H1 (cell line): Measurements from ENCODE around the gene CROCC. TPM values are rescaled to one million over a fixed set of nuclear protein-coding genes. Genes with fewer than 3 reads are reported as not detected.

Source experiments
- CTCF ChIA-PET: fragments of 300-600 bp; sonication (Branson Sonifier 250); formaldehyde crosslinking; loops from one replicate; lab custom pipeline; 2021; ENCODE audit not compliant: partially characterized antibody; lab: Charles Lee
- POLR2A ChIA-PET: fragments of 300-600 bp; sonication (Branson Sonifier 250); formaldehyde crosslinking; loops from one replicate; lab custom pipeline; 2021; ENCODE audit warnings: inconsistent platforms; ENCODE audit not compliant: partially characterized antibody; lab: Charles Lee
- DNase-seq, 2 experiments: peaks; one replicate each; pipeline versions ENCODE4 v3.0.0 to v3.0.0-alpha.2; 2010 to 2022; ENCODE audit warnings: low spot score in 2 of 2, low read depth in 1 of 2, mixed read lengths in 1 of 2
- FAIRE-seq: peaks from 2 replicates; lab custom pipeline; 2011; peaks lifted over from hg19 to GRCh38; lab: Jason Lieb, UNC
- H2AFZ ChIP-seq: 2 replicates; pipeline ENCODE4 v1.8.1; 2012; ENCODE audit warnings: low read length, inconsistent platforms
- H2AK5ac ChIP-seq: 2 replicates; pipeline ENCODE4 v1.6.1; 2013; ENCODE audit warnings: low read depth, low read length
- H2BK120ac ChIP-seq: replicated peaks from 2 replicates; pipeline ENCODE3; 2013; ENCODE audit warnings: low read depth, low read length, inconsistent platforms
- H2BK12ac ChIP-seq: 2 replicates; pipeline ENCODE4 v1.6.1; 2013; ENCODE audit warnings: low read depth, low read length
- H2BK15ac ChIP-seq: 2 replicates; pipeline ENCODE4 v1.6.1; 2013; ENCODE audit warnings: low read length
- H2BK20ac ChIP-seq: 2 replicates; pipeline ENCODE4 v1.6.1; 2013; ENCODE audit warnings: low read length
- H2BK5ac ChIP-seq: 2 replicates; pipeline ENCODE4 v1.6.1; 2013; ENCODE audit warnings: low read depth, low read length
- H3K14ac ChIP-seq: 2 replicates; pipeline ENCODE4 v1.6.1; 2013; ENCODE audit warnings: inconsistent platforms; ENCODE audit not compliant: insufficient read length
- H3K18ac ChIP-seq: 2 replicates; pipeline ENCODE4 v1.6.1; 2013; ENCODE audit warnings: low read length; ENCODE audit errors: extremely low read depth
- H3K23ac ChIP-seq: 2 replicates; pipeline ENCODE4 v1.6.1; 2013; ENCODE audit warnings: inconsistent platforms; ENCODE audit not compliant: insufficient read length
- H3K23me2 ChIP-seq: 2 replicates; pipeline ENCODE4 v1.6.1; 2013; ENCODE audit warnings: low read depth, low read length
- H3K27ac ChIP-seq: 2 replicates; pipeline ENCODE4 v1.6.1; 2011; ENCODE audit warnings: low read depth, low read length, inconsistent platforms
- H3K27me3 ChIP-seq, 4 experiments: replicated peaks in 1 of 4; 1 replicate in 1 of 4; 2 replicates in 3 of 4; pipeline versions ENCODE4 v1.6.1 to v1.8.1; 2011 to 2013; ENCODE audit warnings: low read length in 3 of 4, mild to moderate bottlenecking in 3 of 4, inconsistent platforms in 2 of 4, mixed read lengths in 2 of 4, moderate library complexity in 1 of 4; ENCODE audit not compliant: control insufficient read depth in 3 of 4, insufficient read depth in 3 of 4; ENCODE audit errors: extremely low read depth in 1 of 4
- H3K36me3 ChIP-seq, 4 experiments: 2 replicates each; pipeline versions ENCODE4 v1.6.1 to v1.8.1; 2011 to 2013; ENCODE audit warnings: mild to moderate bottlenecking in 4 of 4, low read length in 3 of 4, moderate library complexity in 2 of 4, control low read depth in 1 of 4, inconsistent platforms in 1 of 4; ENCODE audit not compliant: insufficient read depth in 4 of 4, control insufficient read depth in 2 of 4
- H3K4ac ChIP-seq: replicated peaks from 2 replicates; pipeline ENCODE3; 2013; ENCODE audit warnings: low read length, low read depth, mixed read lengths, inconsistent platforms; ENCODE audit not compliant: insufficient read length
- H3K4me1 ChIP-seq, 4 experiments: replicated peaks in 1 of 4; 1 replicate in 1 of 4; 2 replicates in 3 of 4; pipeline versions ENCODE4 v1.6.1 to v1.8.1; 2011 to 2013; ENCODE audit warnings: low read length in 3 of 4, inconsistent platforms in 2 of 4, mixed read lengths in 1 of 4; ENCODE audit not compliant: insufficient read depth in 4 of 4, control insufficient read depth in 3 of 4
- H3K4me2 ChIP-seq, 2 experiments: 2 replicates each; pipeline versions ENCODE4 v1.6.1 to v1.8.1; 2011 to 2013; ENCODE audit warnings: low read depth in 2 of 2, low read length in 2 of 2, control low read depth in 1 of 2, inconsistent platforms in 1 of 2, mild to moderate bottlenecking in 1 of 2; ENCODE audit not compliant: insufficient read depth in 1 of 2
- H3K4me3 ChIP-seq, 4 experiments: fragments of 200-600, 300-600 bp in 1 of 4; sonication (generic), shearing (Covaris generic), sonication (Bioruptor Twin) in 1 of 4; 2 replicates each; pipeline versions ENCODE4 v1.5.1 to v1.8.1; 2011 to 2016; ENCODE audit warnings: low read length in 4 of 4, low read depth in 3 of 4, control low read depth in 2 of 4, inconsistent platforms in 2 of 4, mild to moderate bottlenecking in 2 of 4, mixed read lengths in 1 of 4, moderate library complexity in 1 of 4; ENCODE audit not compliant: insufficient read depth in 2 of 4; ENCODE audit errors: extremely low read depth in 1 of 4
- H3K56ac ChIP-seq: replicated peaks from 2 replicates; pipeline ENCODE3; 2013; ENCODE audit warnings: low read depth, mild to moderate bottlenecking, mixed read lengths, low read length, inconsistent platforms; ENCODE audit not compliant: insufficient read length
- H3K79me1 ChIP-seq: 2 replicates; pipeline ENCODE4 v1.6.1; 2013; ENCODE audit warnings: low read depth, low read length, control low read depth
- H3K79me2 ChIP-seq, 2 experiments: 2 replicates each; pipeline versions ENCODE4 v1.6.1 to v1.8.1; 2012 to 2013; ENCODE audit warnings: low read length in 2 of 2, mild to moderate bottlenecking in 2 of 2, inconsistent platforms in 1 of 2; ENCODE audit not compliant: insufficient read depth in 2 of 2, control insufficient read depth in 1 of 2
- H3K9ac ChIP-seq, 4 experiments: replicated peaks in 1 of 4; 1 replicate in 1 of 4; 2 replicates in 3 of 4; pipeline versions ENCODE4 v1.6.1 to v1.8.1; 2011 to 2013; ENCODE audit warnings: low read depth in 3 of 4, low read length in 3 of 4, control low read depth in 2 of 4, mild to moderate bottlenecking in 2 of 4, moderate library complexity in 2 of 4, inconsistent platforms in 1 of 4; ENCODE audit errors: extremely low read depth in 1 of 4
- H3K9me3 ChIP-seq, 2 experiments: 2 replicates each; pipeline versions ENCODE4 v1.6.1 to v1.8.1; 2012 to 2013; ENCODE audit warnings: mild to moderate bottlenecking in 2 of 2, moderate library complexity in 2 of 2, control low read depth in 1 of 2, inconsistent platforms in 1 of 2, low read depth in 1 of 2, low read length in 1 of 2, mixed read lengths in 1 of 2; ENCODE audit not compliant: insufficient read depth in 2 of 2
- H4K20me1 ChIP-seq, 2 experiments: replicated peaks in 1 of 2; 2 replicates each; pipeline versions ENCODE3 to v1.8.1; 2011 to 2013; ENCODE audit warnings: inconsistent platforms in 2 of 2, low read length in 2 of 2, mild to moderate bottlenecking in 1 of 2; ENCODE audit not compliant: insufficient read depth in 2 of 2, control insufficient read depth in 1 of 2
- H4K5ac ChIP-seq: 2 replicates; pipeline ENCODE4 v1.6.1; 2013; ENCODE audit warnings: low read length, low read depth, mixed read lengths, inconsistent platforms; ENCODE audit not compliant: insufficient read length
- H4K8ac ChIP-seq: 2 replicates; pipeline ENCODE4 v1.8.0; 2013; ENCODE audit warnings: mild to moderate bottlenecking, moderate library complexity, low read length, inconsistent platforms; ENCODE audit not compliant: insufficient read depth; ENCODE audit errors: extremely low read depth
- H4K91ac ChIP-seq: replicated peaks from 2 replicates; pipeline ENCODE3; 2013; ENCODE audit warnings: low read length, mixed read lengths, inconsistent platforms; ENCODE audit not compliant: insufficient read length
- CTCF ChIP-seq, 3 experiments: IDR thresholded peaks; 1 replicate in 2 of 3; 2 replicates in 1 of 3; pipeline versions ENCODE4 v1.5.1 to v1.6.1; 2011; ENCODE audit warnings: low read length in 3 of 3, mild to moderate bottlenecking in 3 of 3, inconsistent platforms in 2 of 3, low read depth in 1 of 3, moderate library complexity in 1 of 3; ENCODE audit not compliant: insufficient read depth in 1 of 3; ENCODE audit errors: control extremely low read depth in 1 of 3
- E2F6 ChIP-seq: IDR thresholded peaks from 2 replicates; pipeline ENCODE4 v1.6.1; 2012; ENCODE audit warnings: inconsistent platforms
- EP300 ChIP-seq, 2 experiments: IDR thresholded peaks; 1 replicate in 1 of 2; 2 replicates in 1 of 2; pipeline ENCODE4 v1.6.1; 2011 to 2012; ENCODE audit warnings: low read depth in 2 of 2, low read length in 2 of 2, mild to moderate bottlenecking in 2 of 2, borderline replicate concordance in 1 of 2, inconsistent platforms in 1 of 2, moderate library complexity in 1 of 2
- NRF1 ChIP-seq: IDR thresholded peaks from 2 replicates; pipeline ENCODE4 v1.6.1; 2011; ENCODE audit warnings: mild to moderate bottlenecking, low read depth, low read length, improper control_type of control experiment
- PHF8 ChIP-seq: fragments of 200-600 bp; sonication (generic); conservative IDR thresholded peaks from 2 replicates; pipeline ENCODE4 v1.7.1; 2012; ENCODE audit warnings: low read depth, mild to moderate bottlenecking, inconsistent platforms, low read length, moderate library complexity
- POLR2A ChIP-seq, 2 experiments: IDR thresholded peaks; 1 replicate in 1 of 2; 2 replicates in 1 of 2; pipeline ENCODE4 v1.6.1; 2011; ENCODE audit warnings: low read depth in 2 of 2, low read length in 2 of 2, mild to moderate bottlenecking in 2 of 2; ENCODE audit errors: control extremely low read depth in 1 of 2
- POLR2AphosphoS5 ChIP-seq: IDR thresholded peaks from 2 replicates; pipeline ENCODE4 v1.6.1; 2011; ENCODE audit warnings: low read depth, low read length
- POU5F1 ChIP-seq: IDR thresholded peaks from 2 replicates; pipeline ENCODE4 v1.6.1; 2011; ENCODE audit warnings: low read depth, mild to moderate bottlenecking, low read length, moderate library complexity
- SIRT6 ChIP-seq: IDR thresholded peaks from one replicate; pipeline ENCODE4 v1.7.1; 2012; ENCODE audit warnings: low read length, inconsistent platforms
- SP2 ChIP-seq: IDR thresholded peaks from 2 replicates; pipeline ENCODE4 v1.6.1; 2012; ENCODE audit warnings: mild to moderate bottlenecking, low read length, inconsistent platforms
- SP4 ChIP-seq: IDR thresholded peaks from 2 replicates; pipeline ENCODE4 v1.6.1; 2012; ENCODE audit warnings: low read length, inconsistent platforms
- TEAD4 ChIP-seq: IDR thresholded peaks from 2 replicates; pipeline ENCODE4 v1.6.1; 2012; ENCODE audit warnings: low read depth, low read length, inconsistent platforms, mixed read lengths
- whole genome bisulfite sequencing, 2 experiments: shearing (Covaris generic) in 1 of 2; methylation state at CpG; one replicate each; pipeline versions ENCODE4 v1.1.6 to v1.1.7; 2013 to 2015; ENCODE audit warnings: low lambda C conversion rate in 2 of 2, mixed read lengths in 2 of 2, inconsistent platforms in 1 of 2, low coverage in 1 of 2, missing lambda C conversion rate in 1 of 2; ENCODE audit not compliant: insufficient replicate concordance in 2 of 2, insufficient coverage in 1 of 2, insufficient read length in 1 of 2; ENCODE audit errors: extremely low coverage in 1 of 2, missing lambda C conversion rate in 1 of 2; 5-methylcytosine and 5-hydroxymethylcytosine counted together
- polyA plus RNA-seq, 7 experiments: library from polyadenylated mRNA; depleted of rRNA in 3 of 7; stranded (reverse) in 5 of 7; unstranded in 2 of 7; fragments of >200 nt in 5 of 7; fragments of 200-250 nt in 2 of 7; gene quantifications; 1 replicate in 5 of 7; 2 replicates in 1 of 7; 4 replicates in 1 of 7; pipeline versions ENCODE4 v1.2.1 to v1.2.3, GENCODE V29; 2011 to 2013; ENCODE audit warnings: missing spikeins in 2 of 7, mixed read lengths in 2 of 7
- total RNA-seq: library from RNA; stranded (reverse); fragmentation: NEBNext Ultra II Directional; extraction: Animal tissue kit (Norgen Biotek cat#: 25700); gene quantifications from 2 replicates; pipeline ENCODE4 v1.2.1, GENCODE V29; 2021

Gene CROCC
- total and polyA plus RNA-seq, 2 of the 8 experiments (the other 6 are each of a cell fraction or from before 2014, with no cell fraction given), result 12.1 to 39.5 TPM

DNA sequence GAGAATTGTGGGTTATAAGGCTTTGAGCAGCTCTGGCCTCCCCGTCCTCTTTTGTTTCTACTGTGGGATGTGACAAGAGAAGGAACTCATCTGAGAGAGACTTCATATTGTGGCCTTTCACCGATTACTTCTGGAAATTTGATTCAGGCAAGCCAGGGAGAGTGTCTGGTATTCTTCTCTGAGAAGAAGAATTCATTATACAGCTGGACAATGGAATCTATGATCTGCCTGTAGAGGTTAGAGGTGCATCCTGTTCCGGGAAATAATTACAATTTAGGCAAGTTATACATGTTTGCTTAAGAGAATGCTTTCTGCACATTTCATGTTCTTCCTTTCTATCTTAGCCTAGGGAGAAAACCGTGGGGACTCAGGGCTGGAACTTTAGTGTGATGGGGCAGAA lies 38.7 kb upstream of the CROCC start:
- no peak overlapping the region for H4K5ac ChIP-seq
- no peak overlapping the region for H4K8ac ChIP-seq
- H4K91ac ChIP-seq, result no peak overlapping the region
- H3K79me1 ChIP-seq, result no peaks in the 10 kb centered on the region
- H3K9ac ChIP-seq, result no peak overlapping the region
- no peak overlapping the region for H3K14ac ChIP-seq
- FAIRE-seq (no peak), DNase-seq (no peak)
- no peak overlapping the region for H2AFZ ChIP-seq
- H3K27ac ChIP-seq, result no peak overlapping the region
- H2BK15ac ChIP-seq, result no peak overlapping the region
- no peak overlapping the region for H3K23ac ChIP-seq
- no peaks in the 10 kb centered on the region for H3K23me2 ChIP-seq
- no peaks in the 10 kb centered on the region for H3K9me3 ChIP-seq
- H3K36me3 ChIP-seq, result no peaks in the 10 kb centered on the region
- ChIA-PET CTCF (interaction anchor here (0.9 to 1.3 kb wide), 3 partner anchors 9 to 104 kb away, joined by 3 read pairs; no protein-coding TSS in a partner anchor), POLR2A (no interaction called here)
- H2BK12ac ChIP-seq, result no peak overlapping the region
- H3K27me3 ChIP-seq, result no peaks in the 10 kb centered on the region
- no peaks in the 10 kb centered on the region for H3K79me2 ChIP-seq
- 83% methylated on average over 4 of the region's 4 CpGs; no CpG with 5 or more reads in 1 of the 2 experiments for WGBS, 2 experiments
- H3K4me1 ChIP-seq, result no peaks in the 10 kb centered on the region
- no peak overlapping the region for H3K56ac ChIP-seq
- no peak overlapping the region for H3K4me2 ChIP-seq
- no peak overlapping the region for H3K4ac ChIP-seq
- H3K18ac ChIP-seq, result no peak overlapping the region
- no peak overlapping the region for H2BK20ac ChIP-seq
- no peak overlapping the region for H2BK120ac ChIP-seq
- no peak overlapping the region for H2AK5ac ChIP-seq
- H4K20me1 ChIP-seq, result no peaks in the 10 kb centered on the region
- no peak overlapping the region for H3K4me3 ChIP-seq
- H2BK5ac ChIP-seq, result no peak overlapping the region
- TF ChIP-seq POLR2A (IDR thresholded peaks at IDR 0.05; ENCODE audit: control extremely low read depth in 1 of 2, low read depth in 2 of 2, low read length in 2 of 2) (no peak), NRF1 (no peak), E2F6 (no peak), CTCF (IDR thresholded peaks at IDR 0.05; ENCODE audit: control extremely low read depth in 1 of 3, insufficient read depth in 1 of 3, low read depth in 1 of 3, low read length in 3 of 3) (no peak), SP2 (no peak), POLR2AphosphoS5 (no peak), POU5F1 (no peak), PHF8 (no peak), SP4 (no peak), SIRT6 (no peak), EP300 (IDR thresholded peaks at IDR 0.05; ENCODE audit: borderline replicate concordance in 1 of 2, low read depth in 2 of 2, low read length in 2 of 2) (no peak), TEAD4 (no peak)
